ENCODE data around the gene DYNLT1. TPM values are rescaled to one million over a fixed set of nuclear protein-coding genes. Genes with fewer than 3 reads are reported as not detected.
"Not testable (repeated sequence)": the region's sequence is repeated elsewhere in the genome, so short reads cannot be mapped to it uniquely, and the experiment has no call there.

Gene DYNLT1
- total and polyA plus RNA-seq, 3 donors from 2014 or later = 165 to 319 (median 200) TPM

DNA sequence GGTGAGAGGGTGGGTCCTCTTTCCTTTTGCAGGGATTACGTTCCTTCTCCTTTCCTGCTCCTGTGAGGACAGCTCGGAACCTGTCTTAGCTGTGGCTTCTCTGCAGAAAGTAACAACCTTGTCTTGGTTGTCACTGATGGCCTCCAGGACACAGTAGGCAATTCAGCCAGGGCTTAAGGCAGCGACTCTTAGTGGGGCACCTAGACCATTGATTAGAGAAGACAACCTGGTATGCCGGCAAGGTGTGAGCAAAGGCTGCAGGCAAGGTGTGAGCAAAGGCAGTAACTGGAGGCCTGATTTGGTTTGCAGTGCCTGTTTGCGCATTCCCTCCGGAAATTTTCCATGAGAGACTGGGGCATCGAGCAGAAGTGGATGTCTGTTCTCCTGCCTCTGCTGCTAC is 37.6 kb downstream of the DYNLT1 start:
- H3K36me3 ChIP-seq (ENCODE audit: low read depth, missing control alignments) = no peaks in the 10 kb centered on the region
- intact Hi-C loops (cut with DNase I; ENCODE audit: low total_unique reads) = no loop called here
- no peak for DNase-seq

DNA sequence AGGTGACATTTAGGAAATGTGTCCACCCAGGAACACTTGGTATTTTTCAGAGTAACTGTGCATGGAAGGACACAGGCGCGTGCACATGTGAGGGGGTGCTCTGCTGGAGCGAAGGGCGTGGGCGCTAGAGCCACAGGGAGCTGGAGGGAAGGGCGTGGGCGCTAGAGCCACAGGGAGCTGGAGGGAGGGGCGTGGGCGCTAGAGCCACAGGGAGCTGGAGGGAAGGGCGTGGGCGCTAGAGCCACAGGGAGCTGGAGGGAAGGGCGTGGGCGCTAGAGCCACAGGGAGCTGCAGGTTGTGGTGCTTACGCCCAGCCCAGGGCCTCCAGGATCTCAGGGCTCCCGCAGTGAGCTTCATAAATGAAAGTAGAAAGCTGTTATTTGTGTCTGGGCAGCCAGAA is 38.5 kb downstream of the DYNLT1 start:
- H3K36me3 ChIP-seq (ENCODE audit: low read depth, missing control alignments); intact Hi-C loops (cut with DNase I; ENCODE audit: low total_unique reads); H3K4me3 ChIP-seq; DNase-seq; H3K9me3 ChIP-seq; H3K27me3 ChIP-seq; H3K27ac ChIP-seq: not testable (repeated sequence)
- H3K4me1 ChIP-seq = peaks cover 25% of the 10 kb centered on the region
- 77 to 94% methylated on average over 10 to 15 of the region's 15 CpGs for WGBS, 2 donors

More for the DNA sequence above, 37.6 kb downstream of the DYNLT1 start:
- 83 to 90% methylated on average over 7 of the region's 7 CpGs for whole genome bisulfite sequencing, 2 donors
- Histone ChIP-seq H3K9me3 (no peaks in the 10 kb centered on the region), H3K27me3 (no peaks in the 10 kb centered on the region), H3K4me1 (peaks cover 31% of the 10 kb centered on the region), H3K4me3 (no peak overlapping the region), H3K27ac (no peak overlapping the region)
- TF ChIP-seq POLR2A (IDR thresholded peaks at IDR 0.05) = no peak
- TF ChIP-seq, protein P1, sequence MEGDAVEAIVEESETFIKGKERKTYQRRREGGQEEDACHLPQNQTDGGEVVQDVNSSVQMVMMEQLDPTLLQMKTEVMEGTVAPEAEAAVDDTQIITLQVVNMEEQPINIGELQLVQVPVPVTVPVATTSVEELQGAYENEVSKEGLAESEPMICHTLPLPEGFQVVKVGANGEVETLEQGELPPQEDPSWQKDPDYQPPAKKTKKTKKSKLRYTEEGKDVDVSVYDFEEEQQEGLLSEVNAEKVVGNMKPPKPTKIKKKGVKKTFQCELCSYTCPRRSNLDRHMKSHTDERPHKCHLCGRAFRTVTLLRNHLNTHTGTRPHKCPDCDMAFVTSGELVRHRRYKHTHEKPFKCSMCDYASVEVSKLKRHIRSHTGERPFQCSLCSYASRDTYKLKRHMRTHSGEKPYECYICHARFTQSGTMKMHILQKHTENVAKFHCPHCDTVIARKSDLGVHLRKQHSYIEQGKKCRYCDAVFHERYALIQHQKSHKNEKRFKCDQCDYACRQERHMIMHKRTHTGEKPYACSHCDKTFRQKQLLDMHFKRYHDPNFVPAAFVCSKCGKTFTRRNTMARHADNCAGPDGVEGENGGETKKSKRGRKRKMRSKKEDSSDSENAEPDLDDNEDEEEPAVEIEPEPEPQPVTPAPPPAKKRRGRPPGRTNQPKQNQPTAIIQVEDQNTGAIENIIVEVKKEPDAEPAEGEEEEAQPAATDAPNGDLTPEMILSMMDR (IDR thresholded peaks at IDR 0.05) = no peak

DNA sequence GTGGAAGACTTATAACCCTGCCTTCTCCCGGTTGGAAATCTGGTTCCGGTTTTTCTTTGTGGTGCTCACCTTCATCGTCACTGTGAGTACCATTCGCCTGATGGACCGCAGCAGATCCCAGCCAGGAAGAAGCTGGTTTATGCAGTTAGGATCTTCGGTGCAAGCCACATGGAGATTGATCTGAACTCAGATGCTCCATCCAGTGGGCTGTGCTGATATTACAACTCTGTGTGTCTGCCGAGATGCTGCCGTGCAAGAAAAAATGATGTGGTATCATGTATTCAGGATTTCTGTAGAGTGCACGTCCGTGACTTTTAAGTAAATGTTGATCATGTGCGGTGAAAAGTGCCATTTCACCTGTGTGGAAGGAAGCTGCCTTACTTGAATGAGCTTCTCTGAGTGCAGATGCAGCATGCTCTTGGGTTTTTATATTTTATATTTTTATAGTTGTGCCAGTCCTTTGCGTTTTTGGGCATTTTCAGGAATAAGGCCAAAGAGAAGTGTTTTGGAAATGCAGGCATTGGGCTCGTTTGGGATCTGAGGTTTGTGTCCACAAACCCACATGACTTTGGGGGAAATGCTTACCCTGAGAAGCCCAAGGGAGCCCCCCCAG is 39.2 kb downstream of the DYNLT1 start:
- Histone ChIP-seq H3K27me3 (no peaks in the 10 kb centered on the region), H3K27ac (no peak overlapping the region), H3K36me3 (ENCODE audit: low read depth, missing control alignments) (no peaks in the 10 kb centered on the region), H3K9me3 (no peaks in the 10 kb centered on the region), H3K4me3 (no peak overlapping the region), H3K4me1 (peaks cover 18% of the 10 kb centered on the region)
- DNase-seq = peak; percentile 82
- WGBS, 2 donors = 39 to 67% methylated on average over 13 of the region's 13 CpGs
- no peak for TF ChIP-seq POLR2A (IDR thresholded peaks at IDR 0.05)
- TF ChIP-seq, protein P1 (IDR thresholded peaks at IDR 0.05) = peak; percentile 69 to 75 (median 70)
- intact Hi-C loops (cut with DNase I; ENCODE audit: low total_unique reads) = no loop called here

DNA sequence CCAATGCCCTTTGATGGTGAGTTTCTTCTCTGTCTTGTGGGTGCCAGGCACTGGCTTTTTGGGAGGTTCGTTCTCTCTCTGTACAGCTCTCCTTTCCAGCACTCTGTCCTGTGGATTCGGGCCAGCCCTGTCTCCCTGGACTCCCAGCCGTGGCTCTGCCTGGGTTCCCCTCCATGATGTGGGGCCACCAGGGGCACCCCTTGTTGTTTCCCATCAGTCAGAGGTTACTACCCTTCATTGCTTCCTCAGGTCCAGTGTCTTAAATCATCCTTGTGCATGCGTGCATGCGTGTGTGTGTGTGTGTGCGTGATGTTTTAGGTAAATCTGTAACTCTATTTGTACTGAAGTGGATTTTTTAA is 40.5 kb downstream of the DYNLT1 start:
- intact Hi-C loops (cut with DNase I; ENCODE audit: low total_unique reads) = no loop called here
- WGBS, 2 donors = 84 to 91% methylated on average over 5 to 6 of the region's 6 CpGs
- Histone ChIP-seq H3K4me3 (no peak overlapping the region), H3K27ac (no peak overlapping the region), H3K9me3 (no peaks in the 10 kb centered on the region), H3K4me1 (peaks cover 6% of the 10 kb centered on the region), H3K36me3 (ENCODE audit: low read depth, missing control alignments) (no peaks in the 10 kb centered on the region), H3K27me3 (no peaks in the 10 kb centered on the region)
- no peak for TF ChIP-seq POLR2A (IDR thresholded peaks at IDR 0.05)
- TF ChIP-seq, protein P1 (IDR thresholded peaks at IDR 0.05) = no peak
- no peak for DNase-seq

DNA sequence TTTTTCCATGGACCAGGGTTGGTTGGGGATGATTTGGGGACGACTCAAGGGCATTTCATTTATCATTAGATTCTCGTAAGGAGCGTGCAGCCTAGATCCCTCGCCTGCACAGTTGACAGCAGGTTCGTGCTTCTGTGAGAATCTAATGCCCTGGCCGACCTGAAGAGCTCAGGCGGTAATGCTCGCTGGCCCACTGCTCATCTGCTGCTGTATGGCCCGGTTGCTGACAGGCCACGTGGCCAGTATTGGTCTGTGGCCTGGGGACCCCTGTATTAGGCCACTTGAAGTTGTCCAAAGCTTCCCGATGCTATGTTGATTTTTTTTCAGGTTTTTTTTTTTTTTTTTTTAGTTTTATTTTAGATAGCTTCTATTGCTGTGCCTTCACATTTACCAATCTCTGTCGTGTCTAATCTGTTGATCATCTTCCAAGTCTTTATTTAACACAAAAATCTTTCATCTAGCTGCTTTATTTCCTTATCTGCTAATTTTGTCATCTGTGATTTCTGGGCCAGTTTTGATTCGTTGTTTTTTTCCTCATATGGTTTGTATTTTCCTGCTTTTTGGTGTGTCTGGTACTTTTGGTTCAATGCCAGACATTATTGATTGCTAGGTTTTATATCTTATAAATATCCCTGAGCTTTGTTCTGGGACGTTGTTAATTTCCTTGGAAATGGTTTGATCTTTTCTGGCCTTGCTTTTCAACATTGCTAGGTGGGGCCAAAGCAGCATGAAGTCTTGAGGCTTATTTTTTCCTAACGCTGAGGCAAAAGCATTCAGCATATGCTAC is 41.1 kb downstream of the DYNLT1 start:
- no peak overlapping the region for H3K27ac ChIP-seq
- H3K9me3 ChIP-seq = no peaks in the 10 kb centered on the region
- H3K4me3 ChIP-seq = no peak overlapping the region
- 87% methylated on average over 15 of the region's 15 CpGs for WGBS, 2 donors
- H3K27me3 ChIP-seq = no peaks in the 10 kb centered on the region
- H3K4me1 ChIP-seq = peaks cover 5% of the 10 kb centered on the region
- intact Hi-C loops (cut with DNase I; ENCODE audit: low total_unique reads) = no loop called here
- H3K36me3 ChIP-seq (ENCODE audit: low read depth, missing control alignments) = no peaks in the 10 kb centered on the region
- no peak for TF ChIP-seq POLR2A (IDR thresholded peaks at IDR 0.05)
- TF ChIP-seq, protein P1 (IDR thresholded peaks at IDR 0.05) = no peak
- no peak for DNase-seq

All from testis (tissue), 3 donors.